ENCODE measurements around the gene DENND2C.

Gene DENND2C

DNA sequence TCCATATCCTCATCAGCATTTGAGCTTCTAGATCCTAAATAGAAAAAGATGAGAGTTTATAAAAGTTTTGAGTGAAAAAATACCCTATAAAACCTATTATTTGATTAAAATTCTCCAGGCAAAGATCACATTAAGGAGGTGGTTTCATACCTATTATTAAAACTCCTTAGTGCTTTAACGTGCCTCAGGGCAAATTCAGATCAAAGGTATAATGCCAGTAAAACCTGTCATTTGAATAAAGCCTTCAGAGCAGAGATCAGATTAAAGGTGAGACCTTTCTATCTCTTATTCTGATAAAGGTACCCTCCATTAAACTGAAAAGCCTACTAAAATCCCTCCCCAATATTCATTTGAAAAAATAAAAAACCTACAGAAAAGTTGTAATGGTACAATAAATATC, 124.5 kb downstream of the DENND2C start:
- no peak for DNase-seq (ENCODE audit: low read depth)

GRCh38 chr1:114540821-114541220, 129.0 kb downstream of the DENND2C start:
- DNase-seq (ENCODE audit: low read depth), result no peak

GRCh38 chr1:114540272-114540671, 129.6 kb downstream of the DENND2C start:
- no peak for DNase-seq (ENCODE audit: low read depth)

DNA sequence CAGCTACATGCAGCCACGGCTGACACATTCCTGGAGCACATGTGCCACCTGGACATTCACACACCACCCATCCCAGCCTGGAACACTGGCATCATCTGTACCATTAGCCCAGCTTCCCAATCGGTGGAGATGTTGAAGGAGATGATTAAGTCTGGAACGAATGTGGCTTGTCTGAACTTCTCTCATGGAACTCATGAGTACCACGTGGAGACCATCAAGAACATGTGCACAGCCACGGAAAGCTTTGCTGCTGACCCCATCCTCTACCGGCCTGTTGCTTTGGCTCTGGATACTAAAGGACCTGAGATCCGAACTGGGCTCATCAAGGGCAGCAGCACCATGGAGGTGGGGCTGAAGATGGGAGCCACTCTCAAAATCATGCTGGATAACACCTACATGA, 133.8 kb downstream of the DENND2C start:
- DNase-seq (ENCODE audit: low read depth), result no peak

GRCh38 chr1:114535401-114535800, 134.4 kb downstream of the DENND2C start:
- no peak for DNase-seq (ENCODE audit: low read depth)
